ENCODE measurements around the gene CALR3. TPM values are rescaled to one million over a fixed set of nuclear protein-coding genes. Genes with fewer than 3 reads are reported as not detected.
"Not testable (repeated sequence)": the region's sequence is repeated elsewhere in the genome, so short reads cannot be mapped to it uniquely, and the experiment has no call there.

The CALR3 gene
- total RNA-seq, 2 donors from 2014 or later: not detected

GRCh38 chr19:16462757-16463250 lies 33.2 kb downstream of the CALR3 start:
- peak in 1 of 2 donors; percentile 43 for ATAC-seq
- intact Hi-C loops (cut with DNase I): no loop called here
- DNase-seq: no peak

GRCh38 chr19:16461630-16462051 lies 34.3 kb downstream of the CALR3 start:
- peak; percentile 72 to 75 for ATAC-seq
- DNase-seq: peak; percentile 70
- intact Hi-C loops (cut with DNase I): no loop called here

GRCh38 chr19:16460454-16460853 lies 35.5 kb downstream of the CALR3 start:
- no peak for DNase-seq
- no peak for ATAC-seq
- intact Hi-C loops (cut with DNase I): no loop called here

GRCh38 chr19:16459680-16460079 lies 36.3 kb downstream of the CALR3 start:
- ATAC-seq: no peak
- intact Hi-C loops (cut with DNase I): no loop called here
- DNase-seq: no peak

- intact Hi-C loops (cut with DNase I): no loop called here
- ATAC-seq (peak in 1 of 2 donors; percentile 1), DNase-seq (no peak)
These were observed 37.3 kb downstream of the CALR3 start for GRCh38 chr19:16458391-16459341.

- intact Hi-C loops (cut with DNase I): no loop called here
- peak; percentile 5 to 9 for ATAC-seq
These were observed 38.0 kb downstream of the CALR3 start for GRCh38 chr19:16457954-16458331.

GRCh38 chr19:16457195-16457953 lies 38.6 kb downstream of the CALR3 start:
- DNase-seq: peak; percentile 48
- ATAC-seq: peak; percentile 31 to 54
- intact Hi-C loops (cut with DNase I): no loop called here

More at GRCh38 chr19:16457954-16458331, 38.0 kb downstream of the CALR3 start:
- DNase-seq: peak; percentile 50

- ATAC-seq (no peak), DNase-seq (no peak)
- intact Hi-C loops (cut with DNase I): no loop called here
These were observed 39.2 kb downstream of the CALR3 start for GRCh38 chr19:16456652-16457194.

- DNase-seq (no peak), ATAC-seq (no peak)
- intact Hi-C loops (cut with DNase I): no loop called here
These were observed 40.5 kb downstream of the CALR3 start for GRCh38 chr19:16455489-16455888.

- DNase-seq (no peak), ATAC-seq (no peak)
- intact Hi-C loops (cut with DNase I): no loop called here
These were observed 41.5 kb downstream of the CALR3 start for GRCh38 chr19:16454351-16454918.

- intact Hi-C loops (cut with DNase I): no loop called here
- ATAC-seq: no peak
- no peak for DNase-seq
These were observed 43.6 kb downstream of the CALR3 start for GRCh38 chr19:16452325-16452724.

GRCh38 chr19:16449330-16449961 lies 46.5 kb downstream of the CALR3 start:
- intact Hi-C loops (cut with DNase I): no loop called here
- no peak for ATAC-seq
- no peak for DNase-seq

GRCh38 chr19:16448872-16449271 lies 47.1 kb downstream of the CALR3 start:
- ATAC-seq; DNase-seq; intact Hi-C loops (cut with DNase I): not testable (repeated sequence)

- ATAC-seq (peak; percentile 95 to 96), DNase-seq (peak; percentile 80)
- intact Hi-C loops (cut with DNase I): no loop called here
These were observed 49.1 kb downstream of the CALR3 start for GRCh38 chr19:16446724-16447368.

GRCh38 chr19:16446108-16446723 lies 49.8 kb downstream of the CALR3 start:
- DNase-seq (no peak), ATAC-seq (no peak)
- intact Hi-C loops (cut with DNase I): no loop called here

GRCh38 chr19:16445238-16446107 lies 50.5 kb downstream of the CALR3 start:
- DNase-seq: no peak
- intact Hi-C loops (cut with DNase I): no loop called here
- no peak for ATAC-seq

- no peak for DNase-seq
- intact Hi-C loops (cut with DNase I): no loop called here
- no peak for ATAC-seq
These were observed 51.7 kb downstream of the CALR3 start for GRCh38 chr19:16444269-16444600.
